Upper lobe of left lung (tissue), 4 donors: Measurements from ENCODE around the gene SPATA18.

ENCODE experiments used
- POLR2A ChIP-seq, 4 donors: fragments of 450-650 bp; IDR thresholded peaks; one replicate each; pipeline ENCODE4 v1.5.1; 2016 to 2017; ENCODE audit warnings: antibody characterized with exemption in 4 of 4, mild to moderate bottlenecking in 2 of 4
- TF ChIP-seq, protein P1 (sequence below), 6 experiments: fragments of 450-650 bp in 4 of 6; fragments of 200-600 bp in 2 of 6; sonication (generic) in 2 of 6; IDR thresholded peaks; one replicate each; pipeline ENCODE4 v1.5.1; 2016 to 2019; ENCODE audit warnings: antibody characterized with exemption in 6 of 6

DNA sequence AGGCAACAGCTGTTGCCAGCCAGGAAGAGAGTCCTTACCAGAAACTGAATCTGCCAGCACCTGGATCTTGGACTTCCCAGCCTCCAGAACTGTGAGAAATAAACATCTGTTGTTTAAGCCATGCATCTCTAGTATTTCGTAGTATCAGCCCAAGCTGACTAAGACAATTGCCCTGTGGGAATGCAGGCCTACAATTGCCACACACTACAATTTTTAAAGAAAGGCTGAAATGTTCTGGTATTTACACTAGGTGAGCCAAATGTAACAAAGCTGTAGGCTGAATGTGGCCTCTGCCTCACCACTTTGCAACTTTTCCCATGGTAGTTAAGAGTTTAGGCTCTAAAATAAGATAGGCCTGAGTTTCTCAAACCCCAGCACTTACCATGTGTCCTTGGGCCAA, 59.1 kb downstream of the SPATA18 start:
- TF ChIP-seq POLR2A (IDR thresholded peaks at IDR 0.05) = no peak
- TF ChIP-seq, protein P1, sequence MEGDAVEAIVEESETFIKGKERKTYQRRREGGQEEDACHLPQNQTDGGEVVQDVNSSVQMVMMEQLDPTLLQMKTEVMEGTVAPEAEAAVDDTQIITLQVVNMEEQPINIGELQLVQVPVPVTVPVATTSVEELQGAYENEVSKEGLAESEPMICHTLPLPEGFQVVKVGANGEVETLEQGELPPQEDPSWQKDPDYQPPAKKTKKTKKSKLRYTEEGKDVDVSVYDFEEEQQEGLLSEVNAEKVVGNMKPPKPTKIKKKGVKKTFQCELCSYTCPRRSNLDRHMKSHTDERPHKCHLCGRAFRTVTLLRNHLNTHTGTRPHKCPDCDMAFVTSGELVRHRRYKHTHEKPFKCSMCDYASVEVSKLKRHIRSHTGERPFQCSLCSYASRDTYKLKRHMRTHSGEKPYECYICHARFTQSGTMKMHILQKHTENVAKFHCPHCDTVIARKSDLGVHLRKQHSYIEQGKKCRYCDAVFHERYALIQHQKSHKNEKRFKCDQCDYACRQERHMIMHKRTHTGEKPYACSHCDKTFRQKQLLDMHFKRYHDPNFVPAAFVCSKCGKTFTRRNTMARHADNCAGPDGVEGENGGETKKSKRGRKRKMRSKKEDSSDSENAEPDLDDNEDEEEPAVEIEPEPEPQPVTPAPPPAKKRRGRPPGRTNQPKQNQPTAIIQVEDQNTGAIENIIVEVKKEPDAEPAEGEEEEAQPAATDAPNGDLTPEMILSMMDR (IDR thresholded peaks at IDR 0.05) = no peak
